ENCODE results near the gene WWOX. TPM values are rescaled to one million over a fixed set of nuclear protein-coding genes. Genes with fewer than 3 reads are reported as not detected.

Gene WWOX
- total and polyA plus RNA-seq, 2 of the 13 experiments (the other 11 are each of a cell fraction or from before 2014, with no cell fraction given), result 9.1 to 37.4 TPM

GRCh38 chr16:78146807-78147206 is 47.4 kb downstream of the WWOX start (continued):
- TF ChIP-seq MAFF (IDR thresholded peaks at IDR 0.05; ENCODE audit: low read depth, low read length), result peak; percentile 71
- TF ChIP-seq CENPX (CRISPR knock-in tag; IDR thresholded peaks at IDR 0.05), result no peak

- Histone ChIP-seq H3K36me3 (replicated peaks in 1 of 2; ENCODE audit: control insufficient read depth in 1 of 2, insufficient read depth in 2 of 2, low read length in 2 of 2) (no peaks in the 10 kb centered on the region), H3K27ac (ENCODE audit: extremely low read length, insufficient read depth, low read length) (no peak overlapping the region), H3K4me1 (ENCODE audit: insufficient read depth, low read length) (no peaks in the 10 kb centered on the region), H3K9me3 (ENCODE audit: low read length) (no peaks in the 10 kb centered on the region), H3K9ac (ENCODE audit: insufficient read depth, low read depth, low read length) (no peak overlapping the region), H3K4me2 (ENCODE audit: low read depth, low read length) (no peak overlapping the region), H3K79me2 (ENCODE audit: insufficient read depth, low read length) (no peaks in the 10 kb centered on the region), H3K4me3 (replicated peaks in 1 of 3; ENCODE audit: insufficient read depth in 1 of 3, low read depth in 2 of 3, low read length in 3 of 3) (no peak overlapping the region), H4K20me1 (ENCODE audit: insufficient read depth, low read length) (no peaks in the 10 kb centered on the region), H2AFZ (ENCODE audit: low read length) (no peak overlapping the region), H3K27me3 (ENCODE audit: control insufficient read depth in 1 of 2, insufficient read depth in 2 of 2, low read length in 2 of 2) (no peaks in the 10 kb centered on the region)
- ATAC-seq (no peak), DNase-seq (ENCODE audit: low spot score) (no peak), FAIRE-seq (no peak)
- WGBS (ENCODE audit: low lambda C conversion rate), result 86% methylated on average over 10 of the region's 10 CpGs
- POLR2A ChIA-PET, result no interaction called here
- in situ Hi-C loops (cut with HindIII; ENCODE audit: extremely low pct_ligation_motif_present, low pct_unique_long_range_greater_than_20kb), result no loop called here
- TF ChIP-seq ZNF878 (CRISPR knock-in tag; IDR thresholded peaks at IDR 0.05), result no peak
- TF ChIP-seq ZNF232 (CRISPR knock-in tag; IDR thresholded peaks at IDR 0.05; ENCODE audit: borderline replicate concordance), result no peak
- TF ChIP-seq SSRP1 (CRISPR knock-in tag; IDR thresholded peaks at IDR 0.05), result no peak
- TF ChIP-seq BCL3 (CRISPR knock-in tag; IDR thresholded peaks at IDR 0.05), result no peak
- TF ChIP-seq ZNF841 (CRISPR knock-in tag; IDR thresholded peaks at IDR 0.05; ENCODE audit: borderline replicate concordance), result no peak
- TF ChIP-seq ATRX (CRISPR knock-in tag; IDR thresholded peaks at IDR 0.05; ENCODE audit: borderline replicate concordance), result no peak
- no TSS peak for BruUV-seq (replicated peaks)
- CTCF ChIA-PET (ENCODE audit: low intra/inter-chr PET ratio, low total read pairs), result no interaction called here
- intact Hi-C loops (cut with micrococcal nuclease; ENCODE audit: unreplicated experiment), result no loop called here
Measured at GRCh38 chr16:78147911-78148401, 48.5 kb downstream of the WWOX start.
